ENCODE results near the gene TRIM38.
"Not testable (repeated sequence)": the region's sequence is repeated elsewhere in the genome, so short reads cannot be mapped to it uniquely, and the experiment has no call there.

TRIM38 gene

GRCh38 chr6:25968769-25969168, 6.2 kb downstream of the TRIM38 start:
- DNase-seq (ENCODE audit: insufficient read length, low spot score) (no peak), FAIRE-seq (no peak)

GRCh38 chr6:25971187-25971821, 8.7 kb downstream of the TRIM38 start:
- FAIRE-seq (peak; percentile 42), DNase-seq (ENCODE audit: insufficient read length, low spot score) (peak; percentile 73)

- DNase-seq (ENCODE audit: insufficient read length, low spot score) = no peak
- no peak for FAIRE-seq
These were observed 9.5 kb downstream of the TRIM38 start for GRCh38 chr6:25972128-25972527.

- no peak for FAIRE-seq
- no peak for DNase-seq (ENCODE audit: insufficient read length, low spot score)
These were observed 10.3 kb downstream of the TRIM38 start for GRCh38 chr6:25972902-25973301.

- no peak for DNase-seq (ENCODE audit: insufficient read length, low spot score)
- no peak for FAIRE-seq
These were observed 11.4 kb downstream of the TRIM38 start for GRCh38 chr6:25973923-25974555.

- DNase-seq (ENCODE audit: insufficient read length, low spot score) = no peak
- FAIRE-seq = no peak
These were observed 13.4 kb downstream of the TRIM38 start for GRCh38 chr6:25975923-25976560.

- FAIRE-seq (no peak), DNase-seq (ENCODE audit: insufficient read length, low spot score) (no peak)
These were observed 18.3 kb downstream of the TRIM38 start for GRCh38 chr6:25980935-25981334.

- FAIRE-seq (no peak), DNase-seq (ENCODE audit: insufficient read length, low spot score) (no peak)
These were observed 19.1 kb downstream of the TRIM38 start for GRCh38 chr6:25981568-25982263.

- DNase-seq (ENCODE audit: insufficient read length, low spot score) = no peak
- no peak for FAIRE-seq
These were observed 21.7 kb downstream of the TRIM38 start for GRCh38 chr6:25984265-25984664.

GRCh38 chr6:25987845-25988244, 25.2 kb downstream of the TRIM38 start:
- DNase-seq (ENCODE audit: insufficient read length, low spot score) (no peak), FAIRE-seq (no peak)

GRCh38 chr6:25990172-25990873, 27.7 kb downstream of the TRIM38 start:
- DNase-seq (ENCODE audit: insufficient read length, low spot score) (no peak), FAIRE-seq (no peak)

GRCh38 chr6:25991785-25992412, 29.3 kb downstream of the TRIM38 start:
- DNase-seq (ENCODE audit: insufficient read length, low spot score) = peak; percentile 46
- FAIRE-seq = peak; percentile 20

- FAIRE-seq = peak; percentile 82
- DNase-seq (ENCODE audit: insufficient read length, low spot score) = peak; percentile 88
These were observed 30.1 kb downstream of the TRIM38 start for GRCh38 chr6:25992413-25993340.

GRCh38 chr6:25993341-25993684, 30.7 kb downstream of the TRIM38 start:
- FAIRE-seq; DNase-seq (ENCODE audit: insufficient read length, low spot score): not testable (repeated sequence)

- DNase-seq (ENCODE audit: insufficient read length, low spot score) = no peak
- no peak for FAIRE-seq
These were observed 32.9 kb downstream of the TRIM38 start for GRCh38 chr6:25995507-25995906.

GRCh38 chr6:25997921-25998320, 35.3 kb downstream of the TRIM38 start:
- FAIRE-seq (no peak), DNase-seq (ENCODE audit: insufficient read length, low spot score) (no peak)

- FAIRE-seq = no peak
- no peak for DNase-seq (ENCODE audit: insufficient read length, low spot score)
These were observed 35.8 kb downstream of the TRIM38 start for GRCh38 chr6:25998379-25998778.

- not testable (repeated sequence) for DNase-seq (ENCODE audit: insufficient read length, low spot score); FAIRE-seq
These were observed 36.6 kb downstream of the TRIM38 start for GRCh38 chr6:25999225-25999624.

- no peak for FAIRE-seq
These were observed 38.0 kb downstream of the TRIM38 start for GRCh38 chr6:26000366-26001144.

More at GRCh38 chr6:26000366-26001144, 38.0 kb downstream of the TRIM38 start:
- no peak for DNase-seq (ENCODE audit: insufficient read length, low spot score)

All from HTR-8/SVneo (cell line).